Hepatocyte (in vitro differentiated cells): ENCODE results near the gene HADHA. TPM values are rescaled to one million over a fixed set of nuclear protein-coding genes. Genes with fewer than 3 reads are reported as not detected.
A peak's percentile ranks its signal among the peaks of the same experiment; 100 is the strongest.

Experiments
- DNase-seq: peaks from one replicate; pipeline ENCODE4 v3.0.0-alpha.2; 2016; ENCODE audit warnings: low spot score
- H2AFZ ChIP-seq: fragments of 200-600 bp; sonication (generic); 2 replicates; pipeline ENCODE4 v1.6.0; 2016; ENCODE audit warnings: antibody characterized with exemption, mild to moderate bottlenecking
- H3K27ac ChIP-seq: fragments of 200-600 bp; sonication (generic); 2 replicates; pipeline ENCODE4 v1.5.1; 2016; ENCODE audit warnings: mild to moderate bottlenecking
- H3K27me3 ChIP-seq: fragments of 200-600 bp; sonication (generic); 2 replicates; pipeline ENCODE4 v1.6.1; 2016
- H3K36me3 ChIP-seq: fragments of 200-600 bp; sonication (generic); replicated peaks from 2 replicates; pipeline ENCODE4 v1.5.1; 2016; ENCODE audit warnings: low read depth; ENCODE audit not compliant: insufficient read depth
- H3K4me1 ChIP-seq: fragments of 200-600 bp; sonication (generic); 2 replicates; pipeline ENCODE4 v1.5.1; 2016; ENCODE audit warnings: mild to moderate bottlenecking, moderate library complexity; ENCODE audit not compliant: insufficient read depth
- H3K4me2 ChIP-seq: fragments of 200-600 bp; sonication (generic); 2 replicates; pipeline ENCODE4 v1.6.0; 2016
- H3K4me3 ChIP-seq: fragments of 200-600 bp; sonication (generic); 2 replicates; pipeline ENCODE4 v1.5.1; 2016; ENCODE audit warnings: mild to moderate bottlenecking
- H3K79me2 ChIP-seq: fragments of 200-600 bp; sonication (generic); 2 replicates; pipeline ENCODE4 v1.6.0; 2017; ENCODE audit warnings: mild to moderate bottlenecking
- H3K9me2 ChIP-seq: fragments of 200-600 bp; sonication (generic); replicated peaks from 2 replicates; pipeline ENCODE4 v1.6.0; 2017; ENCODE audit warnings: mild to moderate bottlenecking; ENCODE audit not compliant: insufficient read depth
- H3K9me3 ChIP-seq: fragments of 200-600 bp; sonication (generic); 2 replicates; pipeline ENCODE4 v1.5.1; 2016; ENCODE audit warnings: low read depth, mild to moderate bottlenecking
- H4K20me1 ChIP-seq: fragments of 200-600 bp; sonication (generic); 2 replicates; pipeline ENCODE4 v1.6.0; 2016; ENCODE audit warnings: mild to moderate bottlenecking; ENCODE audit not compliant: insufficient read depth, poor library complexity, severe bottlenecking
- EZH2 ChIP-seq: fragments of 200-600 bp; sonication (generic); IDR thresholded peaks from 2 replicates; pipeline ENCODE4 v1.6.1; 2016; ENCODE audit warnings: antibody characterized with exemption, mild to moderate bottlenecking, borderline replicate concordance
- EZH2phosphoT487 ChIP-seq: fragments of 200-600 bp; sonication (generic); IDR thresholded peaks from one replicate; pipeline ENCODE4 v1.6.1; 2018; ENCODE audit warnings: antibody characterized with exemption, mild to moderate bottlenecking, low read depth, moderate library complexity; ENCODE audit not compliant: unreplicated experiment, severe bottlenecking
- WGBS: methylation state at CpG from one replicate; pipeline ENCODE4 v1.1.6; 2016; ENCODE audit warnings: low lambda C conversion rate; ENCODE audit errors: missing lambda C conversion rate; 5-methylcytosine and 5-hydroxymethylcytosine counted together
- polyA plus RNA-seq: library from polyadenylated mRNA; unstranded; fragments of >200 nt; fragmentation: Nextera tagmentation; extraction: Ambion mirVana; gene quantifications from 2 replicates; pipeline ENCODE4 v1.2.1, GENCODE V29; 2016
- total RNA-seq: library from RNA; depleted of rRNA; stranded (reverse); fragments of >200 nt; gene quantifications from 2 replicates; pipeline ENCODE4 v1.2.3, GENCODE V29; 2014
- TF ChIP-seq, protein P1 (sequence below): fragments of 200-600 bp; sonication (generic); IDR thresholded peaks from 2 replicates; pipeline ENCODE4 v1.5.1; 2016; ENCODE audit warnings: antibody characterized with exemption, mild to moderate bottlenecking; ENCODE audit not compliant: poor library complexity

HADHA gene
- total and polyA plus RNA-seq, 2 experiments from 2014 or later = 125 to 149 TPM

DNA sequence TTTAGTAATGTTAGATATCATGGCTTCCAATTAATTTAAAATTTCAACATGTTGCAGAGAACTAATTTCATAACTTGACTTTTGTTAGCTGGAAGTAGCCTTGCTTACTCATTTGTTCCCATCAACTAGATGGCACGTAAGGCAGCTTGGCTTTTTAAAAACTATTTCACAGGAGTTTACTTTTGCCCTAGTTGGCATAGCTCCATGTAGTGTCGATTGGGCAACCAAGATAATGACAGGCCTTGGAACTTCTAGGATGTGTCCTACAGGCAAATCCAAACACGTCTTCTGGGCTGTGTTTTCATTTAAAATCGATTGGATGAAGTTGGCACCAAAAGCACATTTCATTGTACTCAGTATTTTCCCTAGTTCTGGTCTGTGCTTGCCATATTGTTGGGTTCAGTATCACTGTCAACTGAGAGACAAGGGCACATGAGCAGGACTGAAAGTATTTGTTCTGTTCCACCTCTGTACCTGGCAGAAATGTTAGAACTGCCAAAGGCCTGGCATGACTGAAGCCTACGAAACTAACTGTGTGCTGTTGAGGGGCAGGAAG, 29.7 kb upstream of the HADHA start:
- H3K36me3 ChIP-seq = no peaks in the 10 kb centered on the region
- DNase-seq = peak; percentile 70
- no peaks in the 10 kb centered on the region for H3K9me2 ChIP-seq
- no peak overlapping the region for H3K4me3 ChIP-seq
- WGBS = 70% methylated on average over 5 of the region's 5 CpGs
- H2AFZ ChIP-seq = no peak overlapping the region
- H4K20me1 ChIP-seq = no peaks in the 10 kb centered on the region
- H3K27me3 ChIP-seq = no peaks in the 10 kb centered on the region
- no peaks in the 10 kb centered on the region for H3K79me2 ChIP-seq
- TF ChIP-seq, protein P1, sequence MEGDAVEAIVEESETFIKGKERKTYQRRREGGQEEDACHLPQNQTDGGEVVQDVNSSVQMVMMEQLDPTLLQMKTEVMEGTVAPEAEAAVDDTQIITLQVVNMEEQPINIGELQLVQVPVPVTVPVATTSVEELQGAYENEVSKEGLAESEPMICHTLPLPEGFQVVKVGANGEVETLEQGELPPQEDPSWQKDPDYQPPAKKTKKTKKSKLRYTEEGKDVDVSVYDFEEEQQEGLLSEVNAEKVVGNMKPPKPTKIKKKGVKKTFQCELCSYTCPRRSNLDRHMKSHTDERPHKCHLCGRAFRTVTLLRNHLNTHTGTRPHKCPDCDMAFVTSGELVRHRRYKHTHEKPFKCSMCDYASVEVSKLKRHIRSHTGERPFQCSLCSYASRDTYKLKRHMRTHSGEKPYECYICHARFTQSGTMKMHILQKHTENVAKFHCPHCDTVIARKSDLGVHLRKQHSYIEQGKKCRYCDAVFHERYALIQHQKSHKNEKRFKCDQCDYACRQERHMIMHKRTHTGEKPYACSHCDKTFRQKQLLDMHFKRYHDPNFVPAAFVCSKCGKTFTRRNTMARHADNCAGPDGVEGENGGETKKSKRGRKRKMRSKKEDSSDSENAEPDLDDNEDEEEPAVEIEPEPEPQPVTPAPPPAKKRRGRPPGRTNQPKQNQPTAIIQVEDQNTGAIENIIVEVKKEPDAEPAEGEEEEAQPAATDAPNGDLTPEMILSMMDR = no peak
- no peak for TF ChIP-seq EZH2
- no peak for TF ChIP-seq EZH2phosphoT487
- H3K4me2 ChIP-seq = no peak overlapping the region
- H3K9me3 ChIP-seq = no peaks in the 10 kb centered on the region
- H3K4me1 ChIP-seq = no peaks in the 10 kb centered on the region
- H3K27ac ChIP-seq = peak overlapping the region; percentile 59

DNA sequence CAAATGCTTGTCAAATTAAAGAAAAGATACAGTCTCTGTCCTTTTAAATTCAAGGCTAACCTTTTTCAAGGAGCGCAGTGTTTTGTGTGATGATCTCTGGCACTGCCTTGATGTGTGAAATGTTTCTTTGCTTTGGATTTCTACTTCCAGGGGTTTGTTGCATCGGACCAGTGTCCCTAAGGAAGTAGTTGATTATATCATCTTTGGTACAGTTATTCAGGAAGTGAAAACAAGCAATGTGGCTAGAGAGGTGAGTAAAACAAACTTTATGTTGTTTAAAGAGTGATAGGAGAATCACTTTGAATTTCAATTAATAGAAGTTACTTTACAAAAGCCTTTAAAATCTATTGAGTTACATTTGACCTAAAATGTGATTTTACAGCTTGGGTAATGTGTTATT, 29.1 kb upstream of the HADHA start:
- Histone ChIP-seq H3K4me1 (no peaks in the 10 kb centered on the region), H3K4me3 (no peak overlapping the region), H3K27ac (peak overlapping the region; percentile 38), H3K27me3 (no peaks in the 10 kb centered on the region), H3K9me3 (no peaks in the 10 kb centered on the region), H3K79me2 (no peaks in the 10 kb centered on the region), H2AFZ (no peak overlapping the region), H4K20me1 (no peaks in the 10 kb centered on the region), H3K36me3 (no peaks in the 10 kb centered on the region), H3K9me2 (no peaks in the 10 kb centered on the region), H3K4me2 (no peak overlapping the region)
- TF ChIP-seq EZH2 (no peak), EZH2phosphoT487 (no peak)
- TF ChIP-seq, protein P1 = no peak
- 88% methylated on average over 2 of the region's 2 CpGs for WGBS
- no peak for DNase-seq

DNA sequence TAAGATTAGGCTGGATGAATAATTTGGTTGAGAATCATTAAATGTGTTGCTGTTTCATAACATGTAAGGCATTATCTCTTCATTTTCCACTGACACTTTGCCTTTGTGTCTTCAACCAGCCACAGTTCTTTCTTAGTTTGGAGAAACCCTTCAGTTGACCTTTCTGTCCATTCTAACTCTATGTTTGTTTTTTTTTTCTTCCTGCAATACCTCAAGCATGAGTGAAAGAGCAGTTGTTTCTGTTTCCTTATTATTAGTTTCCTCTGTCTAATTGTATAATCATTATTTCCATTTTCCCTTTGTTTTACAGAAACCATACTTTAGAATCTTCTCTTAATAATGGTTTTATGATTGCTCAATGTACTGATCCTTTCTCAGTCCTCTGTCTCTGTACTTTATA, 25.9 kb upstream of the HADHA start:
- Histone ChIP-seq H3K4me1 (no peaks in the 10 kb centered on the region), H3K27ac (no peak overlapping the region), H3K4me2 (no peak overlapping the region), H3K27me3 (no peaks in the 10 kb centered on the region), H4K20me1 (no peaks in the 10 kb centered on the region), H2AFZ (no peak overlapping the region), H3K9me2 (no peaks in the 10 kb centered on the region), H3K79me2 (no peaks in the 10 kb centered on the region), H3K4me3 (no peak overlapping the region), H3K36me3 (no peaks in the 10 kb centered on the region), H3K9me3 (no peaks in the 10 kb centered on the region)
- no peak for DNase-seq
- no peak for TF ChIP-seq EZH2
- TF ChIP-seq, protein P1 = no peak
- no peak for TF ChIP-seq EZH2phosphoT487
